VCaP (cell line): ENCODE data around the gene TRPM2.

Source experiments
- H3K27ac ChIP-seq: fragments of 450-650 bp; 2 replicates; pipeline ENCODE4 v1.5.1; 2017
- CTCF ChIP-seq: fragments of 450-650 bp; conservative IDR thresholded peaks from 2 replicates; pipeline ENCODE4 v1.5.1; 2017; ENCODE audit warnings: mild to moderate bottlenecking, moderate library complexity

Gene TRPM2

GRCh38 chr21:44312089-44312488 is 41.3 kb upstream of the TRPM2 start:
- TF ChIP-seq CTCF: no peak
- H3K27ac ChIP-seq: no peak overlapping the region

- TF ChIP-seq CTCF: no peak
- H3K27ac ChIP-seq: no peak overlapping the region
Observed at GRCh38 chr21:44312716-44313115, 40.7 kb upstream of the TRPM2 start.

- H3K27ac ChIP-seq: no peak overlapping the region
- no peak for TF ChIP-seq CTCF
Observed at GRCh38 chr21:44313451-44313850, 40.0 kb upstream of the TRPM2 start.

GRCh38 chr21:44314128-44314527 is 39.3 kb upstream of the TRPM2 start:
- H3K27ac ChIP-seq: no peak overlapping the region
- no peak for TF ChIP-seq CTCF

- TF ChIP-seq CTCF: no peak
- no peak overlapping the region for H3K27ac ChIP-seq
Observed at GRCh38 chr21:44314561-44314960, 38.9 kb upstream of the TRPM2 start.

GRCh38 chr21:44315691-44316203 is 37.7 kb upstream of the TRPM2 start:
- no peak overlapping the region for H3K27ac ChIP-seq

GRCh38 chr21:44316277-44316900 is 37.0 kb upstream of the TRPM2 start:
- no peak for TF ChIP-seq CTCF
- H3K27ac ChIP-seq: no peak overlapping the region

More at GRCh38 chr21:44315691-44316203, 37.7 kb upstream of the TRPM2 start:
- TF ChIP-seq CTCF: no peak
